ENCODE results near the gene KCNA3.
"Not testable (repeated sequence)": the region's sequence is repeated elsewhere in the genome, so short reads cannot be mapped to it uniquely, and the experiment has no call there.

KCNA3 gene

DNA sequence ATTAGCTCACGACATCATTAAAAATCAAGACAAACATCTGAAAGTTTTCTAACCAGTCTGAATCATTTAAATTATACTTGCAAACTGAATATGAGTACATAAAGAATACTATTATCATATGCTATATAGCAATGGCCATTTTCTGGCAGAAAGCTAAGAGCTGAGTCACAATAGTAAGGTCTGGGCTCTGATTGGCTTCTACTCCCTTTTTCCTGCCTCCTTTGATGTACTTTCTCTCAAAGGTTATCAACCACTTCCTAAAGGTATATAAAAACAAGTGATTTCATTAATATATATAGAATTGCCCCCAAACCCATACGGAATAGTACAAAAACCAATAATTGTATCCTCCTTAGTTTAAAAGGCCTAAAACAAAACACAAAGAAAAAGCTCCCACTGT, 7.0 kb downstream of the KCNA3 start:
- H3K4me3 ChIP-seq (ENCODE audit: low read depth, low read length): no peak overlapping the region
- DNase-seq (ENCODE audit: low read depth): no peak
- TF ChIP-seq, protein P1, sequence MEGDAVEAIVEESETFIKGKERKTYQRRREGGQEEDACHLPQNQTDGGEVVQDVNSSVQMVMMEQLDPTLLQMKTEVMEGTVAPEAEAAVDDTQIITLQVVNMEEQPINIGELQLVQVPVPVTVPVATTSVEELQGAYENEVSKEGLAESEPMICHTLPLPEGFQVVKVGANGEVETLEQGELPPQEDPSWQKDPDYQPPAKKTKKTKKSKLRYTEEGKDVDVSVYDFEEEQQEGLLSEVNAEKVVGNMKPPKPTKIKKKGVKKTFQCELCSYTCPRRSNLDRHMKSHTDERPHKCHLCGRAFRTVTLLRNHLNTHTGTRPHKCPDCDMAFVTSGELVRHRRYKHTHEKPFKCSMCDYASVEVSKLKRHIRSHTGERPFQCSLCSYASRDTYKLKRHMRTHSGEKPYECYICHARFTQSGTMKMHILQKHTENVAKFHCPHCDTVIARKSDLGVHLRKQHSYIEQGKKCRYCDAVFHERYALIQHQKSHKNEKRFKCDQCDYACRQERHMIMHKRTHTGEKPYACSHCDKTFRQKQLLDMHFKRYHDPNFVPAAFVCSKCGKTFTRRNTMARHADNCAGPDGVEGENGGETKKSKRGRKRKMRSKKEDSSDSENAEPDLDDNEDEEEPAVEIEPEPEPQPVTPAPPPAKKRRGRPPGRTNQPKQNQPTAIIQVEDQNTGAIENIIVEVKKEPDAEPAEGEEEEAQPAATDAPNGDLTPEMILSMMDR (IDR thresholded peaks at IDR 0.05; ENCODE audit: control insufficient read depth, extremely low read depth, insufficient read depth): no peak

DNA sequence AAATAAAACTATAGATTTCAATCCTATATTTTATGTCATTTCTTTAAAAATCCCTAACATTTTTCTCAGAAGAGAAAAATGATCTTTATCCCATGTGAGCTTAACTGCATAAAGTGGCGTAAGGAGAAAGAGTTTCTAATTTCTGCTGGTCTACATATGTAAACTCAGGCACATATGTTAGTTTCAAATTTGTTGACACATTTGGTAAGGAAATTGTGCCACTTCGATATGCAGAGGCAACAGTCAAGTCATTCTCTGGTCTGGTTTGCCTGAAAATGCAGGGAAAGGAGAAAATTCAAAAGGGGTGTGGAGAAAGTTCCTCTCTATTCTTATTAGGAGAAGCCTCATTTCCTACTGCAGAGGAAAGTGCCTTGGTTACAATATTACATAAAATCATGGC, 11.5 kb downstream of the KCNA3 start:
- no peak overlapping the region for H3K4me3 ChIP-seq (ENCODE audit: low read depth, low read length)
- TF ChIP-seq, protein P1 (IDR thresholded peaks at IDR 0.05; ENCODE audit: control insufficient read depth, extremely low read depth, insufficient read depth): no peak
- no peak for DNase-seq (ENCODE audit: low read depth)

- DNase-seq (ENCODE audit: low read depth); H3K4me3 ChIP-seq (ENCODE audit: low read depth, low read length): not testable (repeated sequence)
Observed at GRCh38 chr1:110659559-110659958, 15.2 kb downstream of the KCNA3 start.

GRCh38 chr1:110657351-110657750, 17.4 kb downstream of the KCNA3 start:
- TF ChIP-seq, protein P1 (IDR thresholded peaks at IDR 0.05; ENCODE audit: control insufficient read depth, extremely low read depth, insufficient read depth): no peak
- no peak for DNase-seq (ENCODE audit: low read depth)

DNA sequence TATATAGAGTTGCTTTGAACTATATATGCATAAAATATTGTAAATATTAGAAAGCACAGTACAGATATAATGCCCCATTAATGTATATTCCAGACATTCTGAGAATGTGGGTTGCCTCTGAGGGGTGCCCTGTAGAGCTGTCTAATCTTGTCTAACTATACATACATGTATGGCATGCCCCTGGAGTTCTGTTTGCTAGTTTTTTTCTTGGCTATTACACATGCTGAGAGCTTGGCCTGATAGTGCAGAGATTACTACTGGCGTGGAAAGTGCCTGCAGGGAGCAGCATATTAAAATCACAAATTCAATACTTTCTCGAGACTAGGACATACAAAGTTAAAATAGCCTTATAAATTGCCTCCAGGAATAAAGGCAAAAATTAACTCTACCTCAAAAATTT, 24.1 kb downstream of the KCNA3 start:
- no peak for DNase-seq (ENCODE audit: low read depth)
- H3K4me3 ChIP-seq (ENCODE audit: low read depth, low read length): no peak overlapping the region
- TF ChIP-seq, protein P1 (IDR thresholded peaks at IDR 0.05; ENCODE audit: control insufficient read depth, extremely low read depth, insufficient read depth): no peak

More at GRCh38 chr1:110657351-110657750, 17.4 kb downstream of the KCNA3 start:
- H3K4me3 ChIP-seq (ENCODE audit: low read depth, low read length): no peak overlapping the region

DNA sequence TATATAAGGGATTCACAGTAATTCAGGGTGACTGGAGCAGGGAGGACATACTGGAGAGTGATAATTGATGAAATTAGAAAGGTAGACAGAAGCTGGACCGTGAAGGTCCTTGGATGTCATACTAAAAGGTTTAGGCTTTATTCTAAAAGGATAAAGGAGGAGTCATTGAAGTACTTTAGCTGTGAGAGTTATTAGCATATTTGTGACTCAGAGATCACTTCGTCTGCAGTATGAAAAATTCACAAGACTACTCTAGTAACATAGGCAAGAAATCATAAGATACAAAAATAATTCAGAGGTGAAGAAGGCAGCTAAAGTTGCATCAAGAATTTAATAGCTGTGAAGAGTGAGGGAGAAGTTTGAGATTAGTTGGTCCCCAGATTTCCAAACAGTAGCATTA, 26.3 kb downstream of the KCNA3 start:
- DNase-seq (ENCODE audit: low read depth): no peak
- H3K4me3 ChIP-seq (ENCODE audit: low read depth, low read length): no peak overlapping the region
- TF ChIP-seq, protein P1 (IDR thresholded peaks at IDR 0.05; ENCODE audit: control insufficient read depth, extremely low read depth, insufficient read depth): no peak

DNA sequence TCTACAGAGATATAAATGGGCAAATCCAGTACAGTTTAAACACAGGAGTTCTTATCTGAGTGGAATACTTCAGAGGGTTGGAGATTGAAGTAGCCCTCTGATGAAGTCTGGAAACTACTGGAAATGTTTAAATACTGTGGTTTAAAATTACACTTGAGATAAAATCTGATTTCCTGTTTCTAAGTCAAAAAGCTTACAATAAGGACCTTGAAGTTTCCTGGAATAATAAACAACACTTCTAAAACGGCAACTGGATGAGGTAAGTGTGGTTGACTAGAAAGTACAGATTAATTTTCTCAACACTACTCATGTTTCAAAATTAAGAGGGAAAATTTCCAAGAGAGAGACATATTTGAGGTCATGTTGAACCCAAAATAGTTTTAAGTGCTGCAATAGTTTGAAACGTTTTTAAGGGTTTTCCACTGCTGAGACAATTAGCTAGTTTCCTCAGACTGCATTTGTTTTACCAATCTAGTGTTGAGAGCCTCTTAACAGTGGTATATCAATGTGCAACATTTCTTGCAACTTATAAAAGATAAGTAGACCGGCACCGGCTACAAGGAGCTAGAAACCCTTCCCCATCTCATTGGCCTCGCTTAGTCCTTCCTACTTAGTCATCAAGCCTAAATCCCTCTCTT, 27.4 kb downstream of the KCNA3 start:
- H3K4me3 ChIP-seq (ENCODE audit: low read depth, low read length): no peak overlapping the region
- TF ChIP-seq, protein P1 (IDR thresholded peaks at IDR 0.05; ENCODE audit: control insufficient read depth, extremely low read depth, insufficient read depth): no peak
- no peak for DNase-seq (ENCODE audit: low read depth)
